Measurements from ENCODE around the gene SPPL3.

The SPPL3 gene

GRCh38 chr12:120886199-120887018, 17.7 kb downstream of the SPPL3 start:
- TF ChIP-seq, protein P1, sequence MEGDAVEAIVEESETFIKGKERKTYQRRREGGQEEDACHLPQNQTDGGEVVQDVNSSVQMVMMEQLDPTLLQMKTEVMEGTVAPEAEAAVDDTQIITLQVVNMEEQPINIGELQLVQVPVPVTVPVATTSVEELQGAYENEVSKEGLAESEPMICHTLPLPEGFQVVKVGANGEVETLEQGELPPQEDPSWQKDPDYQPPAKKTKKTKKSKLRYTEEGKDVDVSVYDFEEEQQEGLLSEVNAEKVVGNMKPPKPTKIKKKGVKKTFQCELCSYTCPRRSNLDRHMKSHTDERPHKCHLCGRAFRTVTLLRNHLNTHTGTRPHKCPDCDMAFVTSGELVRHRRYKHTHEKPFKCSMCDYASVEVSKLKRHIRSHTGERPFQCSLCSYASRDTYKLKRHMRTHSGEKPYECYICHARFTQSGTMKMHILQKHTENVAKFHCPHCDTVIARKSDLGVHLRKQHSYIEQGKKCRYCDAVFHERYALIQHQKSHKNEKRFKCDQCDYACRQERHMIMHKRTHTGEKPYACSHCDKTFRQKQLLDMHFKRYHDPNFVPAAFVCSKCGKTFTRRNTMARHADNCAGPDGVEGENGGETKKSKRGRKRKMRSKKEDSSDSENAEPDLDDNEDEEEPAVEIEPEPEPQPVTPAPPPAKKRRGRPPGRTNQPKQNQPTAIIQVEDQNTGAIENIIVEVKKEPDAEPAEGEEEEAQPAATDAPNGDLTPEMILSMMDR (IDR thresholded peaks at IDR 0.05; ENCODE audit: low read depth, low read length) = no peak
- no peak overlapping the region for H3K4me3 ChIP-seq (ENCODE audit: low read depth, low read length)

GRCh38 chr12:120885521-120885920, 18.6 kb downstream of the SPPL3 start:
- TF ChIP-seq, protein P1 (IDR thresholded peaks at IDR 0.05; ENCODE audit: low read depth, low read length) = no peak
- no peak overlapping the region for H3K4me3 ChIP-seq (ENCODE audit: low read depth, low read length)

- TF ChIP-seq, protein P1 (IDR thresholded peaks at IDR 0.05; ENCODE audit: low read depth, low read length) = no peak
Observed at GRCh38 chr12:120884644-120885043, 19.5 kb downstream of the SPPL3 start.

DNA sequence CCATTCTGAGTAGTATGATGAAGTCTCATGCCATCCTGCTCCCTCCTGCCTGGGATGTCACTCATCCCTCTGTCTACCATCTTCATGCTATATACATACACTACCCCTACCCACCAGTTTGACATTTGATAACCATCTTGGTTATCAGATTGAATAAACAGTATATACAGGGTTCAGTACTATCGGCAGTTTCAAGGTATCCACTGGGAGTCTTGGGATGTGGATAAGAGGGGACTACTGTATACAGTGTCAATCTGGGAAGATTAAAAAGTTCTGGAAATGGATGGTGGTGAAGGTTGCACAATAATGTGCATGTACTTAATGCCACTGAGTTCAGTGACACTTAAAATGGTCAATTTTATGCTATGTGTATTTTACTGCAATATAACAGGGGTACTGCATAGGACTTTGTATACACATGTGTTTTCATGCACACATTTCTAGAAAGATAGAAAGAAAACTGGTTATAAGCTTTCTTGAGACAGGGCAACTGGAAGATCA, 22.1 kb downstream of the SPPL3 start:
- TF ChIP-seq, protein P1 (IDR thresholded peaks at IDR 0.05; ENCODE audit: low read depth, low read length) = no peak
- no peak overlapping the region for H3K4me3 ChIP-seq (ENCODE audit: low read depth, low read length)

More at GRCh38 chr12:120884644-120885043, 19.5 kb downstream of the SPPL3 start:
- H3K4me3 ChIP-seq (ENCODE audit: low read depth, low read length) = no peak overlapping the region

- TF ChIP-seq, protein P1 (IDR thresholded peaks at IDR 0.05; ENCODE audit: low read depth, low read length) = no peak
- H3K4me3 ChIP-seq (ENCODE audit: low read depth, low read length) = no peak overlapping the region
Observed at GRCh38 chr12:120879718-120880300, 24.3 kb downstream of the SPPL3 start.

GRCh38 chr12:120879102-120879501, 25.1 kb downstream of the SPPL3 start:
- H3K4me3 ChIP-seq (ENCODE audit: low read depth, low read length) = no peak overlapping the region
- TF ChIP-seq, protein P1 (IDR thresholded peaks at IDR 0.05; ENCODE audit: low read depth, low read length) = no peak
